Trophoblast cell (in vitro differentiated cells and primary cell): ENCODE data around the gene CCNF.
A peak's percentile ranks its signal among the peaks of the same experiment; 100 is the strongest.
"Not testable (repeated sequence)": the region's sequence is repeated elsewhere in the genome, so short reads cannot be mapped to it uniquely, and the experiment has no call there.

Source experiments
- DNase-seq, 2 donors: peaks; one replicate each; pipeline ENCODE4 v3.0.0-alpha.2; 2016
- H2AFZ ChIP-seq: 2 replicates; pipeline ENCODE4 v1.6.1; 2013; ENCODE audit warnings: low read length, moderate library complexity, mild to moderate bottlenecking; ENCODE audit not compliant: insufficient read depth, poor library complexity
- H2AK5ac ChIP-seq: 2 replicates; pipeline ENCODE4 v1.6.1; 2013; ENCODE audit warnings: mild to moderate bottlenecking, low read length
- H2BK120ac ChIP-seq: 2 replicates; pipeline ENCODE4 v1.6.1; 2013; ENCODE audit warnings: low read length, mild to moderate bottlenecking, moderate library complexity; ENCODE audit not compliant: insufficient read depth, poor library complexity
- H2BK12ac ChIP-seq: 2 replicates; pipeline ENCODE4 v1.6.1; 2013; ENCODE audit warnings: mild to moderate bottlenecking, low read length, moderate library complexity
- H2BK5ac ChIP-seq: 2 replicates; pipeline ENCODE4 v1.6.1; 2013; ENCODE audit warnings: low read length, low read depth, moderate library complexity, mild to moderate bottlenecking; ENCODE audit not compliant: poor library complexity
- H3K14ac ChIP-seq: 2 replicates; pipeline ENCODE4 v1.6.1; 2013; ENCODE audit warnings: mild to moderate bottlenecking, low read length
- H3K18ac ChIP-seq: 2 replicates; pipeline ENCODE4 v1.6.1; 2013; ENCODE audit warnings: mild to moderate bottlenecking, low read length
- H3K23ac ChIP-seq: 2 replicates; pipeline ENCODE4 v1.6.1; 2013; ENCODE audit warnings: low read length
- H3K27ac ChIP-seq: 2 replicates; pipeline ENCODE4 v1.5.1; 2013; ENCODE audit warnings: low read depth, mild to moderate bottlenecking, inconsistent platforms, low read length, moderate library complexity
- H3K27me3 ChIP-seq: 2 replicates; pipeline ENCODE4 v1.6.1; 2013; ENCODE audit warnings: inconsistent platforms, mild to moderate bottlenecking, low read length, moderate library complexity; ENCODE audit not compliant: insufficient read depth
- H3K36me3 ChIP-seq, 2 experiments: 1 replicate in 1 of 2; 2 replicates in 1 of 2; pipeline ENCODE4 v1.6.1; 2013; ENCODE audit warnings: low read length in 2 of 2, mild to moderate bottlenecking in 2 of 2, moderate library complexity in 1 of 2; ENCODE audit not compliant: insufficient read depth in 2 of 2, control insufficient read depth in 1 of 2
- H3K4ac ChIP-seq: 2 replicates; pipeline ENCODE4 v1.6.1; 2013; ENCODE audit warnings: low read depth, mild to moderate bottlenecking, low read length, moderate library complexity
- H3K4me1 ChIP-seq, 2 experiments: 1 replicate in 1 of 2; 2 replicates in 1 of 2; pipeline ENCODE4 v1.6.1; 2013; ENCODE audit warnings: low read length in 2 of 2, mild to moderate bottlenecking in 2 of 2, moderate library complexity in 1 of 2; ENCODE audit not compliant: insufficient read depth in 2 of 2, control insufficient read depth in 1 of 2
- H3K4me2 ChIP-seq: 2 replicates; pipeline ENCODE4 v1.6.1; 2013; ENCODE audit warnings: inconsistent platforms, mild to moderate bottlenecking, low read length, moderate library complexity
- H3K4me3 ChIP-seq: 2 replicates; pipeline ENCODE4 v1.5.1; 2013; ENCODE audit warnings: mild to moderate bottlenecking, low read depth, low read length, inconsistent platforms
- H3K79me1 ChIP-seq: one replicate; pipeline ENCODE4 v1.6.1; 2013; ENCODE audit warnings: low read length
- H3K79me2 ChIP-seq: 2 replicates; pipeline ENCODE4 v1.6.1; 2013; ENCODE audit warnings: low read length, mild to moderate bottlenecking; ENCODE audit not compliant: control insufficient read depth, insufficient read depth, poor library complexity
- H3K9ac ChIP-seq: 2 replicates; pipeline ENCODE4 v1.6.1; 2013; ENCODE audit warnings: mild to moderate bottlenecking, low read length
- H3K9me3 ChIP-seq: 2 replicates; pipeline ENCODE4 v1.6.1; 2013; ENCODE audit warnings: low read depth, mild to moderate bottlenecking, control low read depth, inconsistent platforms, low read length; ENCODE audit not compliant: insufficient read depth
- H4K12ac ChIP-seq: 2 replicates; pipeline ENCODE4 v1.6.1; 2013; ENCODE audit warnings: low read depth, mild to moderate bottlenecking, low read length, moderate library complexity
- H4K8ac ChIP-seq: 2 replicates; pipeline ENCODE4 v1.6.1; 2013; ENCODE audit warnings: low read depth, mild to moderate bottlenecking, low read length, moderate library complexity
- H4K91ac ChIP-seq: one replicate; pipeline ENCODE4 v1.6.1; 2013; ENCODE audit warnings: low read depth, mild to moderate bottlenecking, low read length, moderate library complexity
- WGBS: extraction: QIAGEN DNeasy Blood & Tissue Kit; methylation state at CpG from one replicate; pipeline ENCODE4 v1.1.7; 2013; ENCODE audit warnings: missing lambda C conversion rate; ENCODE audit not compliant: insufficient read length, insufficient coverage; ENCODE audit errors: extremely low coverage; 5-methylcytosine and 5-hydroxymethylcytosine counted together

The CCNF gene

DNA sequence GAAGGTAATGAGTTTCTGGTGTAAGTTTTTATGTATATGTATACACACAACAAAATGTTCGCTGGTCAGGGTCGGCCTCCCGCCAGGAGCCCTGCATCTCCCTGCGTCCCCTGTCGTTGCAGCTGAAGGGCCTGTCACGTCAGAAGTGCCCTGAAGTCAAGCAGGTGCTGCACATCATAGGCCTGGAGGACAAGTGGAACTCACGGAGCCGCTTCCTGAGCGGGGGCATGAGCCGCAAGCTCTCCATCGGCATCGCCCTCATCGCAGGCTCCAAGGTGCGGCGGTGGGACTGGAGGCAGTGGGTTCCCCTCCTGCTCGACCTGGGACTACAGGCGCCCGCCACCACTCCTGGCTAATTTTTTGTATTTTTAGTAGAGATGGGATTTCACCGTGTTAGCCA lies 43.3 kb upstream of the CCNF start:
- not testable (repeated sequence) for DNase-seq, H3K14ac ChIP-seq, H4K12ac ChIP-seq, H3K4me2 ChIP-seq, H4K91ac ChIP-seq, H2BK12ac ChIP-seq, H3K4ac ChIP-seq, H3K23ac ChIP-seq, H3K9ac ChIP-seq, H3K79me1 ChIP-seq, H3K4me1 ChIP-seq, H3K4me3 ChIP-seq, H3K9me3 ChIP-seq, H2AFZ ChIP-seq, H3K79me2 ChIP-seq, H2AK5ac ChIP-seq, H2BK120ac ChIP-seq, H4K8ac ChIP-seq, H3K27me3 ChIP-seq, H3K36me3 ChIP-seq, H3K18ac ChIP-seq, H2BK5ac ChIP-seq, H3K27ac ChIP-seq
- no CpG with 5 or more reads among the region's 19 CpGs for WGBS

GRCh38 chr16:2386990-2387389 lies 42.3 kb upstream of the CCNF start:
- Histone ChIP-seq H3K4me2 (no peak overlapping the region), H4K8ac (no peak overlapping the region), H2BK12ac (no peak overlapping the region), H3K36me3 (no peaks in the 10 kb centered on the region), H2AFZ (no peak overlapping the region), H4K91ac (no peak overlapping the region), H3K4me1 (no peaks in the 10 kb centered on the region), H3K27ac (no peak overlapping the region), H3K79me2 (no peaks in the 10 kb centered on the region), H3K27me3 (no peaks in the 10 kb centered on the region), H2AK5ac (no peak overlapping the region), H2BK5ac (no peak overlapping the region), H4K12ac (no peak overlapping the region), H3K4me3 (no peak overlapping the region), H3K9me3 (peaks cover 4% of the 10 kb centered on the region), H3K79me1 (no peaks in the 10 kb centered on the region), H3K14ac (no peak overlapping the region), H2BK120ac (no peak overlapping the region), H3K23ac (no peak overlapping the region), H3K9ac (no peak overlapping the region), H3K18ac (no peak overlapping the region), H3K4ac (no peak overlapping the region)
- DNase-seq, result no peak
- no CpG with 5 or more reads among the region's 3 CpGs for WGBS

- Histone ChIP-seq H2AK5ac (no peak overlapping the region), H4K8ac (no peak overlapping the region), H2BK5ac (no peak overlapping the region), H3K27ac (no peak overlapping the region), H3K18ac (no peak overlapping the region), H3K4me1 (no peaks in the 10 kb centered on the region), H3K79me2 (no peaks in the 10 kb centered on the region), H3K9ac (no peak overlapping the region), H3K23ac (no peak overlapping the region), H2BK120ac (no peak overlapping the region), H3K4me3 (no peak overlapping the region), H3K27me3 (no peaks in the 10 kb centered on the region), H3K79me1 (no peaks in the 10 kb centered on the region), H3K4me2 (no peak overlapping the region), H3K36me3 (no peaks in the 10 kb centered on the region), H4K12ac (no peak overlapping the region), H2AFZ (no peak overlapping the region), H4K91ac (no peak overlapping the region), H2BK12ac (no peak overlapping the region), H3K9me3 (peaks cover 4% of the 10 kb centered on the region), H3K4ac (no peak overlapping the region), H3K14ac (no peak overlapping the region)
- WGBS, result no CpG with 5 or more reads among the region's 3 CpGs
- no peak for DNase-seq
These were observed 40.9 kb upstream of the CCNF start for GRCh38 chr16:2388139-2388874.

GRCh38 chr16:2388875-2389433 lies 40.3 kb upstream of the CCNF start:
- Histone ChIP-seq H3K79me2 (no peaks in the 10 kb centered on the region), H3K18ac (no peak overlapping the region), H3K27me3 (no peaks in the 10 kb centered on the region), H4K12ac (no peak overlapping the region), H3K9ac (no peak overlapping the region), H3K14ac (no peak overlapping the region), H2BK120ac (no peak overlapping the region), H2AFZ (no peak overlapping the region), H2BK12ac (no peak overlapping the region), H3K4me3 (no peak overlapping the region), H2BK5ac (no peak overlapping the region), H4K91ac (no peak overlapping the region), H3K4me1 (no peaks in the 10 kb centered on the region), H3K79me1 (no peaks in the 10 kb centered on the region), H3K36me3 (no peaks in the 10 kb centered on the region), H2AK5ac (no peak overlapping the region), H3K4ac (no peak overlapping the region), H4K8ac (no peak overlapping the region), H3K9me3 (peaks cover 4% of the 10 kb centered on the region), H3K4me2 (no peak overlapping the region), H3K23ac (no peak overlapping the region), H3K27ac (no peak overlapping the region)
- WGBS, result no CpG with 5 or more reads among the region's 2 CpGs
- DNase-seq, result peak; percentile 30 to 54
